IPS-20b (cell line): Measurements from ENCODE around the gene TRABD2B.

ENCODE experiments used
- H3K27ac ChIP-seq: one replicate; pipeline ENCODE4 v1.5.1; 2013; ENCODE audit warnings: low read length
- H3K27me3 ChIP-seq: 2 replicates; pipeline ENCODE4 v1.6.1; 2013; ENCODE audit warnings: mild to moderate bottlenecking, low read length, inconsistent platforms; ENCODE audit not compliant: insufficient read depth
- H3K36me3 ChIP-seq: 2 replicates; pipeline ENCODE4 v1.6.1; 2013; ENCODE audit warnings: low read depth, mild to moderate bottlenecking, inconsistent platforms, low read length, moderate library complexity; ENCODE audit not compliant: insufficient read depth
- H3K4me1 ChIP-seq: 2 replicates; pipeline ENCODE4 v1.6.1; 2013; ENCODE audit warnings: mild to moderate bottlenecking, control low read depth, inconsistent platforms, low read length, moderate library complexity; ENCODE audit not compliant: insufficient read depth
- H3K4me3 ChIP-seq: 2 replicates; pipeline ENCODE4 v1.5.1; 2013; ENCODE audit warnings: mild to moderate bottlenecking, low read length, inconsistent platforms
- H3K9ac ChIP-seq: 2 replicates; pipeline ENCODE4 v1.6.1; 2013; ENCODE audit warnings: low read depth, mild to moderate bottlenecking, inconsistent platforms, low read length, moderate library complexity
- H3K9me3 ChIP-seq: 2 replicates; pipeline ENCODE4 v1.6.1; 2013; ENCODE audit warnings: mild to moderate bottlenecking, low read depth, low read length, inconsistent platforms; ENCODE audit not compliant: insufficient read depth

The TRABD2B gene

DNA sequence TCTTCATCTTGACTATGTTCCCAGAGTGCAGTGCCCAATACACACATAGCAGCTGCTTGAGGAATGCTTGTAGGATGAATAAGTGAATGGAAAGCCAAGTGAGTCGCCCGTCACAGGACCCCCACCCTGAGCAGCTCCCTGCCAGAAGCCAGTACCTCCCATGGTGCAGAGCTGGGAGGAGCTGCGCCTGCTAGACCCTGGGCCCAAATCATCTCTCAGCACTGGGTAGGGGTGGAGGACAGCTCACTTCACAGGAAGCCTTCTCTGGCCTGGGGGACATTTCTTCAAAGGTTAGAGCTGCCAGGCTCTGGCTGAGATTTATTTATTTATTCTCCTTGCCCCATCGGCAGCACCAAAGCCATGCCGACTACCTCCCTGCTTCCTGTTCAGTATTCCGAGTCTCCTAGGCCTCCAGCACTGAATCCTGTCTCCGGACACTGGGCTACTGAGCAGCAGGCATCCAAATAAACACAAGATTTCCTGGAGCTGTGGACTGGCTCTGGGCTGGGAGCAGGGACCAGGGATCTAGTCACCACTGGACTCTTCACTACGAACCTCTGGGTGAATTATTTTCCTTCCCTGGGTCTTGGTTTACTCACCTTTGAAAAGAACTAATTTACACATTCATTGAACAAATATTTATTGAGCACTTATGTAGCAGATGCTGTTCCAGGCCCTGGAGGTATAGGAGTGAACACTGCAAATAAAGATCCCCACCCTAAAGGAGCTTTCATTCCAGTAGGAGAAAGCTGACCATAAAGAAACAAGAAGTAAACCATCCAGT lies 187.7 kb downstream of the TRABD2B start:
- H3K27ac ChIP-seq = no peak overlapping the region
- H3K4me3 ChIP-seq = no peak overlapping the region
- no peak overlapping the region for H3K9ac ChIP-seq
- H3K9me3 ChIP-seq = no peaks in the 10 kb centered on the region
- no peaks in the 10 kb centered on the region for H3K36me3 ChIP-seq
- peaks cover 10% of the 10 kb centered on the region; the same call in 1 of the 2 replicates for H3K4me1 ChIP-seq
- H3K27me3 ChIP-seq = no peaks in the 10 kb centered on the region

- Histone ChIP-seq H3K4me3 (no peak overlapping the region), H3K9ac (no peak overlapping the region), H3K9me3 (no peaks in the 10 kb centered on the region)
These were observed 188.6 kb downstream of the TRABD2B start for GRCh38 chr1:47808612-47809011.

DNA sequence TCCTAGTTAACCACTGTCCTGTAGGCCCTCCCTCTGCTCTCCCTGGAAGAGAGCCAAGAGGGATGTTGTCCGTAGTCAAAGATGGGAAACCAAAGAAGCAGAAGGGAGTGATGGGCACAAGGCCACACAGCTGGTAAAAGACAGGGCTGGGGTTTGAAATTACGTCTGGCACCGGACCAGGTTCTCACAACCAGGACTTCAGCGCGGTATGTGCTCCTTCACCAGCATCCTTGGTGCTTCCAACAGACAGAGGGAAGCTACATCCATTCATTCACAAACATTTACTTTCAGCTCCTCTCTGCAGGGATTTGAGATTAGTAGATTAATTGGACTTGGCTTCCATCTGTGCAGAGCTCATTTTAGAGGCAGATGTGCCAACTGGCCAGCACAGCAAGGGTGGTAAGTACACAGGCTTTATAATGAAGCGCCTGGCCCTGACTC lies 191.2 kb downstream of the TRABD2B start:
- Histone ChIP-seq H3K27ac (no peak overlapping the region), H3K4me1 (no peaks in the 10 kb centered on the region), H3K9me3 (no peaks in the 10 kb centered on the region), H3K36me3 (no peaks in the 10 kb centered on the region), H3K9ac (no peak overlapping the region), H3K4me3 (no peak overlapping the region), H3K27me3 (no peaks in the 10 kb centered on the region)

More at GRCh38 chr1:47808612-47809011, 188.6 kb downstream of the TRABD2B start:
- Histone ChIP-seq H3K27me3 (no peaks in the 10 kb centered on the region), H3K4me1 (peaks cover 7% of the 10 kb centered on the region; the same call in 1 of the 2 replicates), H3K36me3 (no peaks in the 10 kb centered on the region), H3K27ac (no peak overlapping the region)

DNA sequence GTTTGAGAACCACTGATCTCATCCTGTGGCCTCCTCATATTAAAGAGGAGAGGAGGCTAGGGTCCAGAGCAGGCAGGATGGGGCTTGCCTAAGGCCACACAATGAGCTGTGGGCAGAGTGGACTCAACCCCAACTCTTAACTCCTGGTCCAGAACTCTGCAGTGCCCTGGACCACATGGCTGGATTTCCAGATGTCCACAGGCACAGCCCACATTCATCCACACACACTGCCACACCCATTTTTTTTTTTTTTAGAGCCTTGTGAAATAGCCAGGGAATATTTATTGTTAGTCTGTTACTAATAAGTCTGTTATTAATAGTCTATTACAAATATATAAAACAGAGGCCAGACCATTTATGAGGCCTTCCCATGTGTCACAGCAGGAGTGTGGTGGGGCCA lies 192.2 kb downstream of the TRABD2B start:
- Histone ChIP-seq H3K36me3 (no peaks in the 10 kb centered on the region), H3K27me3 (no peaks in the 10 kb centered on the region), H3K4me3 (no peak overlapping the region), H3K9ac (no peak overlapping the region), H3K4me1 (no peaks in the 10 kb centered on the region), H3K9me3 (no peaks in the 10 kb centered on the region), H3K27ac (no peak overlapping the region)

- Histone ChIP-seq H3K9ac (no peak overlapping the region), H3K4me1 (no peaks in the 10 kb centered on the region), H3K27me3 (no peaks in the 10 kb centered on the region), H3K36me3 (no peaks in the 10 kb centered on the region), H3K27ac (no peak overlapping the region), H3K9me3 (no peaks in the 10 kb centered on the region), H3K4me3 (no peak overlapping the region)
These were observed 193.2 kb downstream of the TRABD2B start for GRCh38 chr1:47803815-47804501.

DNA sequence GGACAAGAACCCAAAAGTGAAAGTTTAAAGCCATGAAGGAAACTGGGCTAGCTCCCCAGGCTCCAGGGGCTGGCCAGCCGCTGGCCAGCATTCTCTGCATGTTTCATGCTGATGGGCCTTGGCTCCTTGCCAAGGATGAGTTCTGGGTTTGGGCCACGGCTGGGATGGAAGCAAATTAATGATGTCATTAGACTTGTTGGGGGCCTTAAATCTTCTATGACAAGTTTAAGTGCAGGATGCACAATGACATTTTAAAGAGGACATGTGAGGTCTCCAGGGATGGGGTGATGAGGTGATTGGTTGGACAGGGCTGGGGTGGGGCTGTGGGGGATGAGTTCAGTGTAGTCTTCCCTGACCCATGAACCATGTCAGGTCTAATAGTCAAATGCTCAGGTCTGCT lies 199.6 kb downstream of the TRABD2B start:
- H3K4me3 ChIP-seq = no peak overlapping the region
- H3K4me1 ChIP-seq = no peaks in the 10 kb centered on the region
- no peak overlapping the region for H3K27ac ChIP-seq
- no peaks in the 10 kb centered on the region for H3K9me3 ChIP-seq
- no peaks in the 10 kb centered on the region for H3K36me3 ChIP-seq
- no peak overlapping the region for H3K9ac ChIP-seq
- H3K27me3 ChIP-seq = no peaks in the 10 kb centered on the region

DNA sequence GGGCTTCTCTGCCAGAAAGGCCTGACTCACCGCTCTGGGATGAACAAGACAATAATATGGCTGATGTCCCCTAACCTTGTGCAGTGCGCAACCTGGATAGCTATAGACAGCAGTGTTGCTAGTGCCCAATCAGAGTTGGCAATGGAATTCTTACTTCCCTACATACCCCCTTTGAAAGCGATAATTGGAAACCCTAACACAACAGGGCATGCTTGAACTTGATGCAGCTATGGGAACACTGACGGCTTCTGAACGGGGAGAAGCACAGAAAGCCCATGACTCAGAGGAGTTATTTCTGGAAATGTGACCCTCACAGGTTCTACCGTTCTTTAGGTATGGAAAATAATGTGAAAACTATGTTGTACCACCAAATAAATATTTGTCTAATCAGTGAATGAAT lies 200.6 kb downstream of the TRABD2B start:
- H3K4me1 ChIP-seq = no peaks in the 10 kb centered on the region
- no peak overlapping the region for H3K27ac ChIP-seq
- H3K27me3 ChIP-seq = no peaks in the 10 kb centered on the region

GRCh38 chr1:47795102-47795501 lies 202.1 kb downstream of the TRABD2B start:
- Histone ChIP-seq H3K9ac (no peak overlapping the region), H3K4me3 (no peak overlapping the region), H3K27ac (no peak overlapping the region), H3K9me3 (no peaks in the 10 kb centered on the region), H3K4me1 (no peaks in the 10 kb centered on the region), H3K36me3 (no peaks in the 10 kb centered on the region), H3K27me3 (no peaks in the 10 kb centered on the region)

More for the DNA sequence above, 200.6 kb downstream of the TRABD2B start:
- Histone ChIP-seq H3K9ac (no peak overlapping the region), H3K4me3 (no peak overlapping the region), H3K9me3 (no peaks in the 10 kb centered on the region), H3K36me3 (no peaks in the 10 kb centered on the region)

DNA sequence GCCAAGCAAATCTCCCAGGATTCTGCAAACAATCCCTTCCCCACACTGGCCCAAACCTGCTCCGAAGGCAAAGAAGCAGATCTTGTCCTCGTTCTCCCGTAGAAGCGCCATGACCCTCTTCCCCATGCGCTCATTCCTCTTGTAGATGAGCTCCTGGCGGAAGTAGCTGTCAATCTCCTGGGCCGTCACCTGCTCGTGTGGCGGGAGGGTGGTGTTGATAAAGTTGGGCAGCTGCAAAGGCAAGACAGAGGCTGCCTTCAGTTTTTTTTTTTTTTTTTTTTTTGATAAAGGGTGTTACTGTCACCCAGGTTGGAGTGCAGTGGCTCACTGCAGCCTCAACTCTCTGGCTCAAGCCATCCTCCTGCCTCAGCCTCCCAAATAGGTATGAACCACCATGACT lies 202.7 kb downstream of the TRABD2B start:
- no peaks in the 10 kb centered on the region for H3K4me1 ChIP-seq
- H3K36me3 ChIP-seq = no peaks in the 10 kb centered on the region
- no peaks in the 10 kb centered on the region for H3K9me3 ChIP-seq
- no peak overlapping the region for H3K27ac ChIP-seq
- H3K9ac ChIP-seq = no peak overlapping the region
- no peak overlapping the region for H3K4me3 ChIP-seq
- H3K27me3 ChIP-seq = no peaks in the 10 kb centered on the region

DNA sequence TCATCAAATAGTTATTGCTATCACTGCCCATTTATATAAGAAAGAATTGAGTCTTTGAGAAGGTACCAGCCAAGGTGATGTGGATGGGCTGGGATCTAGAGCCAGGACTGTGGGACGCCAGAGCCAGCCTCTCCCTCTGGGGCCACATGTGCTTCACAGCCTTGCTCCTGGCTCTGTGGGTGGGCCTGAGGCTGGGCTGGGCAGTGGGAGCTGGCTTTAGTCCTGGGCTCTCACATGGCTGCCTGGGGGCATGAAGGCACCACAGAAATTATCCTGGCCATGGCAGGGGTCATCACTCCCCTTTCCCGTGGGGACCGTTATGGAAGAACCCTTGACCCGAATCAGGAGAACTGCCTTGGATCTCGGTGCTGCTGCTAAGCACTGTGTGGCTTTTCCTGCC lies 203.1 kb downstream of the TRABD2B start:
- H3K9me3 ChIP-seq = no peaks in the 10 kb centered on the region
- H3K36me3 ChIP-seq = no peaks in the 10 kb centered on the region
- H3K9ac ChIP-seq = no peak overlapping the region
- no peaks in the 10 kb centered on the region for H3K27me3 ChIP-seq
- H3K4me3 ChIP-seq = no peak overlapping the region
- no peak overlapping the region for H3K27ac ChIP-seq
- no peaks in the 10 kb centered on the region for H3K4me1 ChIP-seq

GRCh38 chr1:47793563-47793962 lies 203.6 kb downstream of the TRABD2B start:
- H3K4me3 ChIP-seq = no peak overlapping the region
- no peaks in the 10 kb centered on the region for H3K27me3 ChIP-seq
- H3K27ac ChIP-seq = no peak overlapping the region
- no peaks in the 10 kb centered on the region for H3K4me1 ChIP-seq
- no peak overlapping the region for H3K9ac ChIP-seq
- H3K36me3 ChIP-seq = no peaks in the 10 kb centered on the region
- no peaks in the 10 kb centered on the region for H3K9me3 ChIP-seq

DNA sequence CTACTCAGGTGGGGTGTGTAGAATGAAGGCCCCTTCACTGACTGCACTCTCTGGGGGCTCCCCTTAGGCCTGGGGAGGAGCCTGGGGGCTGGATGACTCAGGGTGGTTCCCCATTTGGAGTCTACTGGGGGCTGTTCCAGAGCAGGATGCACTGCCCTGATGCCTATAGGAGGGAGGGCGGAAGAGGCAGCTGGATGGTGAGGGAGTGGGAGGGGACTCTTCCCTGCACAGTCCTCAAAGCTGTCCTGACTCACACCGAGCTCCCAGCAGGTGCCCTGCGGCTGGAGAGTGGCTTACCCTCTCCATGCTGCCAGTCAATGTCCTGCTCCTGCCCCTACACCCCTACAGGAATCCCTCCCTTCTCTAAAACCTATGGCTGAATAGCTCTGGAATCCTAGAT lies 204.4 kb downstream of the TRABD2B start:
- no peaks in the 10 kb centered on the region for H3K27me3 ChIP-seq
- H3K9ac ChIP-seq = no peak overlapping the region
- H3K4me3 ChIP-seq = no peak overlapping the region
- no peaks in the 10 kb centered on the region for H3K9me3 ChIP-seq
- H3K4me1 ChIP-seq = no peaks in the 10 kb centered on the region
- no peak overlapping the region for H3K27ac ChIP-seq
- no peaks in the 10 kb centered on the region for H3K36me3 ChIP-seq
